NCI-H1436 (cell line): ENCODE measurements around the gene PPP4C.

Experiments used
- DNase-seq: peaks from one replicate; lab custom pipeline; 2025; lab: John Stamatoyannopoulos, UW

The PPP4C gene

DNA sequence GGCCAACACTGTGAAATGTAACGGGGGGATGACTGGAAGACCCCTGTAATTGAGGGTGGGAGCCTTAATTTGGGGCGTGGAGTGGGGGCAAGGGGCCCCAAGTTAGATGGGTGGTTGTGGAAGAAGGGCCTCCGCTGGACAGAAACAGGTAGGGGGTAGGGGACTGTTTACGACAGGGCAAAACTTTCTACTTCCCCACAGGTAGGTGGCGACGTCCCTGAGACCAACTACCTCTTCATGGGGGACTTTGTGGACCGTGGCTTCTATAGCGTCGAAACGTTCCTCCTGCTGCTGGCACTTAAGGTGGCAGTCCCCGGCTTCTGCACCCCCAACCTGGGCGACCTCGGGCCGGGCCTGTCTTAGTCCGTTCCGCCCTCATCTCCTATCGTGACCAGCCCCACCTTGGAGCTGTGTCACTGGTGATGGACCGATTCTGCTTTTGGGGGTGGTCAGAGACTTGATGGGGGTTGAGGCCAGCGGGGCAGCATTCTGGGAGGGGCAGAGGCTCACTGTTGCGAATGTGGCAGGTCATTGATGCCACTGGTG is 6.8 kb downstream of the PPP4C start:
- DNase-seq = no peak

DNA sequence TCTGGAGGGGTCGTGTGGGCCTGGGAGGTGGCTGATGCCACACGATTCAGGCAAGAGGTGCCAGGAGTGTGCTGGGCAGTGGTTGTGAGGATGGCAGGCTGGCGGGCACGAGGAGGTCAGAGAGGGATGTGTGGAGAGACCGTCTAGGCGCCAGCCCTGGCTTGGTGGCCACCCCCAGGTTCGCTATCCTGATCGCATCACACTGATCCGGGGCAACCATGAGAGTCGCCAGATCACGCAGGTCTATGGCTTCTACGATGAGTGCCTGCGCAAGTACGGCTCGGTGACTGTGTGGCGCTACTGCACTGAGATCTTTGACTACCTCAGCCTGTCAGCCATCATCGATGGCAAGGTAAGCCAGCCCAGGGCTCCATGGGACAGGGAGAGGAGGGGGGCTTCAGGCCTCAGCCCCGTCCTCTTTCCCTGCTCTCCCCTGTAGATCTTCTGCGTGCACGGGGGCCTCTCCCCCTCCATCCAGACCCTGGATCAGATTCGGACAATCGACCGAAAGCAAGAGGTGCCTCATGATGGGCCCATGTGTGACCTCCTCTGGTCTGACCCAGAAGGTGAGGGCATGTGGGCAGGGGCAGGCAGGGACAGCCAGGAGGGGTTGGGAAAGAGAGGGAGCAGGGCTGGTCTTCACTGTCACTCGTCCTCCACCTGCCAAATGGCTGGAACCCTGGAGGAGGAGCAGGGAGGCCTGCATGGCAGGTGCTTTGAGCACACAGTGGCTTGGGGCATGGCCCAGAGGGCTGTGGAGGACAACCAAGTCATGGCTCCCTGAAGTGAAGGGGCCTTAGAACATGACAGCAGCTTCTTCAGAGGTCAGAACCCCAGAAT is 7.6 kb downstream of the PPP4C start:
- DNase-seq = no peak

DNA sequence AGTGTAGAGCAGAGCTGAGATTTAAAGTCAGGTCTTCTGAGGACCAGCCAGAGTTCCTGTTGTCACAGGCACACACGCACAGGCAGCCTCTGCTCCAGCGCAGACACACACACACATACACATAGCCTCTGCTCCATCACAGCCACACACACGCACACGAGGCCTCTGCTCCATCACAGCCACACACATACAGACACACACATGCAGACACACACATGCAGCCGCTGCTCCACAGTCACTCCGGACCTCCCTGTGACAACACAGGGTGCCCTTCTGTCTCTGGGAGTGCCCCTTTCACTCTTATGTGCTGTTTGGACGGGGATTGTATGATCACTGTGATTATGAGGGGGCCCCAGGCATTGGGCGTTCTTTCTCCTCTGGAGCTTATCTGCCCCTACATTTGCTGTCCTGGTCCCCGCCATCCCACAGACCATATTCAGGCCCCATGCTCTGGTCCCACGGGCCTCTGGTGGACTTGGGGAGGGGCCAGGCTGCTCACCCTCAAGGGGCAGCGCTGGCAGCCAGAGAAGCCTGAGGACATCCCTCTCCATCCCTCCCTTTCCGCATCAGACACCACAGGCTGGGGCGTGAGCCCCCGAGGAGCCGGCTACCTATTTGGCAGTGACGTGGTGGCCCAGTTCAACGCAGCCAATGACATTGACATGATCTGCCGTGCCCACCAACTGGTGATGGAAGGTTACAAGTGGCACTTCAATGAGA is 8.5 kb downstream of the PPP4C start:
- no peak for DNase-seq

DNA sequence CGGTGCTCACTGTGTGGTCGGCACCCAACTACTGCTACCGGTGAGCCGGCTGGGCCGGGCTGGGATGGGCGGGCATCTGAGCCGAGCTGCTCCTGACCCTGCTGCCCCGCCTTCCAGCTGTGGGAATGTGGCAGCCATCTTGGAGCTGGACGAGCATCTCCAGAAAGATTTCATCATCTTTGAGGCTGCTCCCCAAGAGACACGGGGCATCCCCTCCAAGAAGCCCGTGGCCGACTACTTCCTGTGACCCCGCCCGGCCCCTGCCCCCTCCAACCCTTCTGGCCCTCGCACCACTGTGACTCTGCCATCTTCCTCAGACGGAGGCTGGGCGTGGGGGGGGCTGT is 9.0 kb downstream of the PPP4C start:
- DNase-seq = no peak

DNA sequence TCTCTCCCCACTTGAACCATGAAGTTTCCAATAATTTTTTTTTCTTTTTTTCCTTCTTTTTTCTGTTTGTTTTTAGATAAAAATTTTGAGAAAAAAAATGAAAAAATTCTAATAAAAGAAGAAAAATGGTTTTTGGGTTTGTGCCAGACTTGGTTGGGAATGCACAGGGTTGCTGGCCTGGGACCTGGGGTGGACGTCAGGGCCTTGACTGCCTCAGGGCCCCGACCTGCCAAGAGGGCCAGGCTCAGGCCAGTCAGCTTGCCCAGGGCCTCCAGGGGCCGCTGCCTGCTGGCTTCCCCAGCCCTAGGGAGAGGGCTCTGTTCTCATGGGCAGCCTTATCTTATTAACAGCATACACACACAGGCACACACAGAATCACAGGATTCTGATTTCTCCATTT is 9.5 kb downstream of the PPP4C start:
- no peak for DNase-seq

DNA sequence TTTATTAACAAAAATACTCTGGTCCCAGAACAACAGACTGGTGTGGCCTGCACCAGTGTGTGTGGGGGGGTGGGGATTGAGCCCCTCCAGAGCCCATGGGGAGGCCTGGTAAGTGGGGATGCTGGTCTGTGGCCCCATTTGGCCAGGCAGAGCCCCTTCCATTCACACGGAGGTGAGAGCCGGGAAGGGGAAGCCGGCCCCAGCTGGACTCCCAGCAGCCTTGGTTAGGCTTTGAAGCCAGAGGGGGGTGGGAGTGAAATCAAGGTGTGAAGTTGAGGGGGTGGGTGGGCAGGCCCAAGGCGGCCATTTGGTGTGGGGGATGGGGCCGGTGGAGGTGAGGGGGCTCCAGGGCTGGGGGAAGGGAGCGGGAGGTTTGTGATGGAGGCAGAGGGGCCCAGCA is 10.0 kb downstream of the PPP4C start:
- no peak for DNase-seq

DNA sequence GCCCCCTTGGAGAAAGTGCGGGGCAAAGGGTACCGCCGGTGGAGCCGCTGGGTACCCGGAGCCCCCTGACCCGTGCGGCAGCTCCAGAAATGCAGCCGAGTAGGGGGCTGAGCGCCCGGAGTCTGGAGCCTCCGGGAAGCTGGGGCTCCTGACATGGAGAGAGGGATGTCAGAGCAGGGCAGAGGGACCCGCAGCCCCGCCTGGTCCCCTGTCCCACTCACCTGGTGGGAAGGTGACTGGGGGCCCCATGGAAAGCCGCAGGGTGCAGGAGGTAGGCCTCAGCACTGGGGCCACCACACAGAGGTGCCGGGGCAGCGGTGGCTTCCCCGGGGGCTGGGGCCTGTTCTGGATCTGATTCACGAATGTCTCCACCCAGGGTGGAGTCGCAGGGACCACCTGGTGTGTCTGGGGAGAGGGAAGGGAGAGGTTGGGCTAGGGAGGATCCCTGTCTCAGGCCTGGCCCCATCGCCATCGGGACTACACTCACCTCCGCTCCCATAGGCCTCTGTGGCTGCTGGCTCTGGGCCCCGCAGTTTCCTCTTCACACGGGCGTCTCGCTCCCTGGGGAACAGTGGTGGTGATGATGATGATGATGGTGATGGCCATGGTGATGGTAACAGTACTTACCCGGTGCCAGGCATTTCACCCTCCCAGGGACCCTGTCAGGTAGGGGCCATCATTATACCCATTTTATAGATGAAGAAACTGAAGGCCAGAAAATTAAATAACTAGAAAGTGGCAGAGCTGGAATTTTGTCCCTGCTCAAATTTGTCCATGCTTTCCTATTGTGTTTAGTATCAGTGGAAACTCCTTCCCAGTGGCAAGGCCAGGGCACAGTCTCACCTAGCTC is 10.7 kb downstream of the PPP4C start:
- DNase-seq = no peak

DNA sequence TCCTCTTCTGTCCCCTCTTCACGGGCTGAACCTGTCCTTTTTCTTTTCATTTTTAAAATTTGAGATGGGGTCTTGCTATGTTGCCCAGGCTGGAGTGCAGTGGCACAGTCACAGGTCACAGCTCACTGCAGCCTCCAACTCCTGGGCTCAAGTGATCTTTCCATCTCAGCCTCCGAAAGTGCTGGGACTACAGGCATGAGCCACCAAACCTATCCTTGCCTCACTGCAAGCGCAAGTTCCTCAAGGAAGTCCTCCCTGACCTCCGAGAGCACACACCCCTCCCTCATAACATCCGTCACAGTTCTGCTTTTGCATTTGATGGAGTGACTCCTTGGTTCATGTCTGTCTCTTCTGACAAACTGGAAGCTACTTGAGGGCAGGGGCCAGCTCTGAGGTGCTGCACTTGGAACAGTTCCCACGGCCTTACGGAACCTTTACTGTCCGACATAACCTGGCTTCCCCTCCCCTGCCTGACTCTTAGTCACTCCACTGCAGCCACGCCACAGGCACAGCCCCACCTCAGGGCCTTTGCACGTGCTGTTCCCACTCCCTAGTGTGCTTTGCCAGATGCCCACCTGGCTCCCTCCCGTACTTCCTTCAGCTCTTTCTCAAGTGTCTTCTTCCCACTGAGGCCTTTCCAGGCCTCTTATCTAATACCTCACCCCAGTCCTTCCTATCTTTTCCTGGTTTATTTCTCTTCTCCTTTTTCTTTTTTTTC is 11.5 kb downstream of the PPP4C start:
- no peak for DNase-seq

DNA sequence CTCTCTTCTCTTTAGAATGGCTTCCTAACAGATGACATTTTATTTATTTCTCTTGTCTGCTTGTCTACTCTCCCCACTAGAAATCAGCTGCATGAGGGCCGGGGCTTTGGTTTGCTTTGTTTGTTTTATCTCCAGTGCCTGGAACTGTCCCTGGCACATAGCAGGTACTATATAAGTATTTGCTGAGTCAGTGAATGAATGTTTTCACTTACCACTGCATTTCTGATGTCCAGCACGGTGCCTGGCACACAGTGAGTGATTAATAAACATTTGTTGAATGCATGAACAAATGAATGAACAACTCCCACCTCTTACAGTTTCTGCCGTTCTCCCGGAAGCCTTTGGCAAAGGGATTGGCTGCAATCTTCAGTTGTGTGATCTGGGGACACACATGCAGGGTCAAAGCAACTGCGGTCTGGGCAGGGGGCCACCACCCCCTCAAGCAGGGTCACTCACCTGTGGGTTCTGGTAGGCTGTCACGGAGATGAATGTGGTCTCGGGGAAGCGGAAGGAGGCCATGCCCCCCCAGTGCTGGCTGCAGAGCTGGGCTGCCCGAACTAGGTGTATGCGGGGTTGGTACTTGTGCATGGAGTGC is 12.5 kb downstream of the PPP4C start:
- no peak for DNase-seq

DNA sequence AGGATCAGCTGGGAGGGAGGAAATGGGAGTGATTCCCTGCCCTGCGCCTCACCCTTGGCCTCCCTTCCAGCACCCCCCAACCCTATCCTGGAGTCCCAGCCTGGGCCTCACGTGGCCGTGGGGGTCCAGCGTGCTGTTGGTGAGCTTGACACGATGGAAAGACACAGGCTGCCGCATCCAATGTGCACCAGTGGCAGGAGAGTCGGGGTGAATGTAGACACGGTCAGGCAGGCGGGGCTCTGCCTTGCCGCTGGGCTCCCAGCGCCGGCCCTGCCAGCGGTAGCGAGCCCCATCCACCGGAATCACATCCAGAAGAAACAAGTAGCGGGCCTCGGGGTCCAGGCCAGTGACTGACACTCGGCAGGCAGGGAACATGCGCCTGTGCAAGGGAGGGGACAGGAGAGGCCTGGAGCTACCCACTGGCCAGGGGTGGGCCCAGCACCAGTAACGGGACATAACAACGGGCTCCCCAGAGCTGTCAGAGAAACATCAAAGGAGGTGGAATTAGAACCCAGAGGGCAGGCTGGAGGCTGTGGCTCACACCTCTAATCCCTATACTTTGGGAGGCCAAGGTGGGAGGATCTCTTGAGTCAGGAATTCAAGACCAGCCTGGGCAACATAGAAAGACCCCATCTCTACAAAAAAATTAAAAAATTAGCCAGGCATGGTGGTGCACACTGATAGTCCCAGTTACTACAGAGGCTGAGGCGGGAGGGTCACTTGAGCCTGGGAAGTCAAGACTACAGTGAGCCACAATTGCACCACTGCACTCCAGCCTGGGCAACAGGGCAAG is 13.2 kb downstream of the PPP4C start:
- DNase-seq = no peak

DNA sequence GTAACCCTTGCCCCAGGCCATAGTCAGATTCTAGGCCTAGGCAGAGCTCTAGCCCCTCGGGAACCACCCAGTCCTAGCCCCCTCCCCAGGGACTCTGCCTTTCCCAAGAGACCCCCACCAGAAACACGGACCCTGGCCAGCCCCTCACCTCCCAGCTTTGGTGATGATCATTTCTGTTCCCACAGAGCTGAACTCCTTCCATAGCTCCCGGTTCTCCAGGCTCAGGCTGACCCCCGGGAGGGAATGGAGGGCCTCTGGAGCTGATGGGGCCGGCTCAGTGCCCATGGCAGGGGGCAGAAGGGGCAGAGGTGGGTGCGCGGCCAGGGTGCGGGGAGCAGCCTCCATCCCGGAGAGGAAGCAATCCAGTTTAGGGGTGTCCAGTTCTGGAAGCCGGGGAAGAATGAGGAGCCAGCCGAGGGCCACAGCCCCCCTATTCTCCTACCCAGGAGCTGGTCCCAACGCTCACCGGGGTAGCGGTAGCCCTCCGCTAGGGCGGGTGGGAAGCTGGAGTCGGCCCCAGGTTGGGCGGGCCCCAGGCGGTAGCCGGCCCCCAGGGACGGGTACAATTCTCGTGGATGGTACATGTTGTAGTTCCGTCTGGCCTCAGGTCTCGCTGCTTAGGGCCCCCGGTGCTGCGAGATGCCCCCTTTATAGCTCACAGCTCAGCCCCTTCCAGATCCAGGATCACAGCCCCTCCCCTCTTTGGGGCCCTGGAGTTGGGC is 15.0 kb downstream of the PPP4C start:
- peak; percentile 10 for DNase-seq

DNA sequence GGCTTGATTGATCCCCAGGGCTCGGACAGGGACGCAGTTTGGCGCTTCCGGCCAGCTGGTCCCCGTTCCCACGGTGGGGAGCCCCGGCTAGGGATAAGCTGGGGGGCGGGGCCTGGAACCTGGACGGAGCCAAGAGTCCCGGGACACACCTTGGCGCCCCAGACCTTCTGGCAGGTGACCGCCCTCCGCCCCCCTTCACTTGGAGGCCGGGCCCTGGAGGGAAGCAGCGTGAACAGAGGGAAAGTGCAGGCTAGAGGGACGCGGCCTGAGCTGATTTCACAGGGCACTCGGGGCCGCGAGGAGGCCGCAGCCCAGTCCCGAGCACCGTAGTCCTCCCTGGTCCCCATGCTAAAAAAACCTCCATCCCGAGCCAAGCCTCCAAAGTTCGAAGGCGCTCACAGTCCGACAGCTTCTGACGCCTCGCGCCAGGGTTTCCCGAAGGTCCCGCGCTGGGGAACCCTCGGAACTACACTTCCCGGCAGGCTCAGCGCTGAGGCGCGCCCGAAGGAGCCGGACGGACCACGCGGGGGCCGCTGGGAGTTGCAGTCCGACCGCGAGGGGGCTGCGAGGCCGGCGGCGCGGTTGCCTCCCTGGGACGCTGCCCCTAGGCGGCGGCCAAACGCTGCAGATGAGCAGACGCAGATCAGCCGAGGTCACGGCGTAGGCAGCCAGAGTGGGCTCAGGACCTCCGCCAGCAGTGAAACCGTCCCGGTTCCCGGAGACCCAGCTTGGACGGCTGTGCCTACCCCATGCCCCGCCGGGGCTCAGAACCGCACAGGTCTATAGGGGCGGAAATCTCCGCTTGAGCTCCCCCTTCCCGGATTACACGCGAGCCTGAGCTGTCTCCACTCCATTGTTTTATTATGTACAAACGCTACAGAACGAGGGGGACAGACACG is 15.9 kb downstream of the PPP4C start, which contains the start of gene TBX6:
Gene TBX6, minus strand, starts transcription at position 451 of the 899 bp plus-strand sequence. CDS start 731 bp downstream, outside the sequence.
- DNase-seq = peak; percentile 89

DNA sequence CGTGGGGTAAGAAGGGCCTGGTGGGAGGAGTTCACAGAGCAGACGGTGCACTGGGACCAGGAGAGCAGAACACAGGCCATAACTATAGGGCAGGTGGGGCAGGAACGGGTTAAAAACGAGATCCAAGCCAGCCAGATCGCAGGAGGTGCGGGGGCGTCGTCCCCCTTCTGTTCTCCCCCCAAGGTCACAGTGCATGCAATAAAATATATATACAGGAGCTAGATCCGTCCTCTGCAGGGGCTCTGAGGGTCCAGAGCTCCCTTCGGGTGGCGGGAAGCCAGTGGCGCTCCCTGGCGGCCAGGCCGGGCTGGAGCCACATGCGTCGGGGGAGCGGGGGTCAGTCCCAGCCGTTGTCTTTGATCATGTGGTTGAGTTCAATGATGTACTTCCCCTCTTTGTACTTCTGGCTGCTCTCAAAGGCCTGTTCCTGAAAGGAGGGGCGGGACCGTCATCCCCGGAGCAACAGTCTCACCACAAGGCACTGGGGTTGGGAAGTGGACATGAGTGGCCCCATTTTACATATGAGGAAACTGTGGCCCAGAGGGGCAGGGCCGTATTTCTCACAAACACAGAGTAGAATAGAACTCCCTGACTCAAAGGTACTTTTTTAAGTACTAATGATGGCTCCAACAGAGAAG is 16.7 kb downstream of the PPP4C start:
- peak; percentile 76 for DNase-seq

DNA sequence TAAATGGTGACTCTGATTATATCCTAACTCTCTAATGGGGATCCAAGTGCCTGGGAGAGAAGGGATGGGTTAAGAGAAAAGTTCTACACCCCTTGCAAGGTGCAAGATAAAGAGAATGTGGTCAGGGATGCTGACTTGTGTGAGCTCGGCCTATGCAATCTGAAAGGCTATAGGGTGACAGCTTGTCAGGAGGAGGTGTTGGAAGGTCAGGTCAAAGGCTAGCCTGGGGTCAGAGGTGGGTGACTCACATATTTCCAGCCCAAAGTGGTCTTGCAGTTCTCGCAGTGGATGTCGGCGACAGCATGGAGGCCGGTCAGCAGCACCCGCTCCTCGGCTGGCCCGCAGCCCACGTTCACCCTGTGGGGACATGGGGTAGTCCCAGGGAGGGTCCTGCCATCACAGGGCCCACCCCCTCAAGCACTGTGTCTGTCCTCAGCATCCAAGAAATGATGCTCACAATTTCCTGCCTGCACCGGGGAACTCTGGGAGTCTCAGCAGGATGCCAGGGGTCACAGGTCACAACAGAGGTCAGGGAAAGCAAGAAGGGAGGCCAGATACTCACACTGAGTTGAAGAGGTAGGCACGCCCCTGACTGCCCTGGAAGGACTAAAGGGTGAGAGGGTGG is 18.9 kb downstream of the PPP4C start:
- no peak for DNase-seq

DNA sequence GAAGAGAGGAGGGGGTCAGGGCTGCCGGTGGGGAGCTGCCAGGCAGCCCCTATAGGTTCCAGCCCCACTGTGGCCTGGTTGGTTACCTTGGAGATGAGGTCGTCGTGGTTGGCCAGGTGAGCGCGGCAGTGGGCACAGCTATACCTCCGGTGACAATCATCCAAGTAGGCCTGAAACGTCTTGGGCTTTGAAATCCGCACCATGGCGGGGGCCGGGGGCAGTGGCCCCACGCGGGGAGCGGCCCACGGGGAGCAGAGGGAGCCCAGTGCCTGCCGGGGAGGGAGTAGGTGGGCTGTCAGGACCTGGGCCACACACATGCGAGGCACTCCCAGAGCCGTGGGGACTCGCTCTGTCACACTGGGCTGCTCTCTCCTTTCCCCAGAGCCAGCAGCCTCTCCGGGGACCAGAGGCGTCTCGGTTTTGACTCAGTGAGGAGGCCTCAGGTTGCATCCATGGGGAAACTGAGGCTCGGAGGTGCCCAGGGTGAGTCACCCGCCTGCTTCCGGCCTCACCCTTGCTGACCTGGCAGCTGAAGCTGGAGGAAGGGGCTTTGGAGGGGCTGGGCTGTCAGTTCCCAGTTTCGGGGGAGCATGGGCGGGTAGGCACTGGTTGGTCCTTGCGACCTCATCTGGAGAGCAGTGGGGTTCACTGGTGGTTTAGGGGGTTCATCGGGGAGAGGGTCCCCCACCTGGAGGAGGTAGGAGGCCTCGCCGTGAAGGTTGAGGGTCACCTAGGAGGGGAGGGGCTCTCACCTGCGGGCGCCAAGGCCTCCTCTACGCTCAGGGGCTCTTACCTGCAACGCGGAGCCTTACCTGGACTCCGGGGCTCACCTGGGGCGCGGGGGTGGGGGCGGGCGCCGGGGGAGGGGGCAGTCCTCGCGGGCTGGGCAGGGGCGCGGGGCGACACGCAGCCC is 19.6 kb downstream of the PPP4C start:
- no peak for DNase-seq

DNA sequence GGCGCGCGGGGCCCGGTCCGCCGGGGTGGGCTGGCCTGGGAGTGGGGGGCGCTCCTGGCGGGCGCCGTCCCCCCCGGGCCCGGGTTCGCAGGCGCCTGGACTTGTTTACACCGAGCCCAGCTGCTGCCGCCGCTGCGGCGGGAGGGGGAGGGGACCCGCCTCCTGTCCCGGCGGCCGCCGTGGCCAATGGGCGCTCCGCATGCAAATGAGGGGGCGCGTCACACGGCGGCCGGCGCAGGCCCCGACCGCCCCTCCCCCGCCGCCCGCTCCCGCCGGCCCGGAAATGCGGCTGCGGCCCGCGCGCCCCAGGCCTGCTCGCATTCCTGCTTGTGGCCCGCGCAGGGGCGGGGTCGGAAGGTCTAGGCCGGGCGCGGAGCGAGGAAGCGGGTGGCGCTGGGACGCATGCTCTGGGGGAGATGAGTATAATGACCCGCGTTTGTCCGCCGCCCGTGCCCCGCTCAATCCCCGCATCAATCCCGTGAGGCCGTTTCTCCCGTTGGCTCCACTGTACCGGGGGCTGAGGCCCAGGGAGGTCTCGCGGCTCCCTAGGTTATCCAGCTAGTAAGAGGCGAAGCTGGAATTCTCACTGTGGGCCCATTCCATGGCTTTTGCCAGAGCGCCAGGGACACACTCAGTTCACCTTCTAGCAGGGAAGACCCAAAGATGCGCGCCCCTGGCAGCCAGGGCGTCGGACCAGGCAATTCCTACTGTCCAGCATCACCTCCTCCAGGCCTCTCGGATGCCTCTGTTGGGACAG is 20.5 kb downstream of the PPP4C start, which contains the start of gene YPEL3:
Gene YPEL3, minus strand, starts transcription at position 109 of the 757 bp plus-strand sequence. CDS start 731 bp downstream, outside the sequence.
- peak; percentile 84 for DNase-seq
